Measurements from ENCODE around the gene BFSP1. TPM values are rescaled to one million over a fixed set of nuclear protein-coding genes. Genes with fewer than 3 reads are reported as not detected.

The BFSP1 gene
- total and polyA plus RNA-seq, 2 donors (not counting 3 experiments of a cell fraction or from before 2014, with no cell fraction given) = 3.1 to 5.2 TPM

GRCh38 chr20:17508756-17509155 is 22.4 kb downstream of the BFSP1 start:
- Histone ChIP-seq H3K4me3 (replicated peaks in 1 of 3; ENCODE audit: insufficient read depth in 1 of 3, low read depth in 1 of 3, low read length in 3 of 3) (no peak overlapping the region), H2AFZ (ENCODE audit: low read depth, low read length) (no peak overlapping the region), H3K79me2 (ENCODE audit: control insufficient read depth, insufficient read depth, low read length) (no peaks in the 10 kb centered on the region), H4K20me1 (replicated peaks; ENCODE audit: control insufficient read depth, extremely low read depth, insufficient read depth, low read length) (no peaks in the 10 kb centered on the region), H3K9me3 (replicated peaks; ENCODE audit: control insufficient read depth, insufficient read depth, low read length) (no peaks in the 10 kb centered on the region), H3K27me3 (ENCODE audit: control insufficient read depth in 2 of 2, insufficient read depth in 2 of 2, low read length in 2 of 2) (no peaks in the 10 kb centered on the region), H3K4me2 (ENCODE audit: insufficient read depth, low read length) (no peak overlapping the region), H3K9ac (replicated peaks; ENCODE audit: extremely low read depth, insufficient read depth, low read length) (no peak overlapping the region), H3K9me1 (replicated peaks; ENCODE audit: control insufficient read depth, extremely low read depth, insufficient read depth, low read length) (no peaks in the 10 kb centered on the region), H3K27ac (ENCODE audit: insufficient read depth, low read depth, low read length) (no peak overlapping the region), H3K4me1 (ENCODE audit: control insufficient read depth, extremely low read depth, insufficient read depth, low read length) (peaks cover 13% of the 10 kb centered on the region), H3K36me3 (ENCODE audit: control insufficient read depth in 2 of 2, extremely low read depth in 1 of 2, insufficient read depth in 2 of 2, low read length in 2 of 2) (no peaks in the 10 kb centered on the region)
- dilution Hi-C loops (cut with MboI; ENCODE audit: extremely low pct_ligation_motif_present, low sequenced_read_pairs) (no loop called here), intact Hi-C loops (cut with micrococcal nuclease) (no loop called here)
- FAIRE-seq (no peak), DNase-seq (ENCODE audit: low read depth, low spot score) (no peak)
- CTCF ChIA-PET = interaction anchor here (0.6 to 1.1 kb wide), 2 partner anchors 23 to 28 kb away, joined by 3 to 4 read pairs; partner anchors contain the start of gene BFSP1
- POLR2A ChIA-PET = no interaction called here
- BruUV-seq (replicated peaks) = no TSS peak
- TF ChIP-seq FOS (IDR thresholded peaks at IDR 0.05; ENCODE audit: borderline replicate concordance, insufficient read depth, low read length) = no peak
- TF ChIP-seq MAX (IDR thresholded peaks at IDR 0.05; ENCODE audit: insufficient read depth, insufficient read length) = no peak
- TF ChIP-seq GATA2 (IDR thresholded peaks at IDR 0.05; ENCODE audit: insufficient read depth, insufficient read length, low read depth, low read length) = no peak
- TF ChIP-seq POLR2A (IDR thresholded peaks at IDR 0.05; ENCODE audit: low read depth, low read length) = no peak
- no peak for TF ChIP-seq POLR2AphosphoS5 (IDR thresholded peaks at IDR 0.05; ENCODE audit: insufficient read depth, low read depth, low read length)
- TF ChIP-seq CTCF (IDR thresholded peaks at IDR 0.05; ENCODE audit: extremely low read depth in 1 of 2, insufficient read depth in 1 of 2, low read depth in 1 of 2, low read length in 2 of 2) = no peak
- no peak for TF ChIP-seq MYC (IDR thresholded peaks at IDR 0.05; ENCODE audit: low read depth, low read length)
- no peak for TF ChIP-seq EZH2 (IDR thresholded peaks at IDR 0.05; ENCODE audit: borderline replicate concordance, low read depth, low read length, severe bottlenecking)
- TF ChIP-seq JUN (IDR thresholded peaks at IDR 0.05; ENCODE audit: borderline replicate concordance, insufficient read depth, insufficient read length, low read depth) = no peak

All from endothelial cell of umbilical vein (primary cell).